Subcutaneous abdominal adipose tissue (tissue), 5 donors: ENCODE data around the gene SIK3.
A peak's percentile ranks its signal among the peaks of the same experiment; 100 is the strongest.

Experiments used
- H3K27ac ChIP-seq: one replicate; pipeline ENCODE4 v1.7.0; 2013; ENCODE audit warnings: low read depth, mild to moderate bottlenecking, inconsistent platforms, low read length, moderate library complexity
- H3K27me3 ChIP-seq, 5 donors: one replicate each; pipeline ENCODE4 v1.7.0; 2013; ENCODE audit warnings: low read length in 5 of 5, inconsistent platforms in 1 of 5; ENCODE audit not compliant: control insufficient read depth in 5 of 5, insufficient read depth in 4 of 5
- H3K36me3 ChIP-seq, 5 donors: one replicate each; pipeline ENCODE4 v1.7.0; 2013; ENCODE audit warnings: low read length in 5 of 5; ENCODE audit not compliant: control insufficient read depth in 5 of 5, insufficient read depth in 5 of 5
- H3K4me1 ChIP-seq, 5 donors: one replicate each; pipeline ENCODE4 v1.7.0; 2013; ENCODE audit warnings: low read length in 5 of 5, mild to moderate bottlenecking in 3 of 5, moderate library complexity in 1 of 5; ENCODE audit not compliant: control insufficient read depth in 5 of 5, insufficient read depth in 5 of 5
- H3K4me3 ChIP-seq, 5 donors: one replicate each; pipeline ENCODE4 v1.7.0; 2013; ENCODE audit warnings: low read length in 5 of 5, low read depth in 1 of 5
- H3K9ac ChIP-seq, 5 donors: one replicate each; pipeline ENCODE4 v1.7.0; 2013; ENCODE audit warnings: low read length in 5 of 5, mild to moderate bottlenecking in 4 of 5, moderate library complexity in 3 of 5
- H3K9me3 ChIP-seq, 5 donors: one replicate each; pipeline ENCODE4 v1.7.0; 2013; ENCODE audit warnings: low read length in 5 of 5; ENCODE audit not compliant: control insufficient read depth in 5 of 5
- donor health status: healthy.
- donor health status: healthy.
- donor health status: healthy.
- donor health status: healthy.
- donor health status: healthy.

SIK3 gene

DNA sequence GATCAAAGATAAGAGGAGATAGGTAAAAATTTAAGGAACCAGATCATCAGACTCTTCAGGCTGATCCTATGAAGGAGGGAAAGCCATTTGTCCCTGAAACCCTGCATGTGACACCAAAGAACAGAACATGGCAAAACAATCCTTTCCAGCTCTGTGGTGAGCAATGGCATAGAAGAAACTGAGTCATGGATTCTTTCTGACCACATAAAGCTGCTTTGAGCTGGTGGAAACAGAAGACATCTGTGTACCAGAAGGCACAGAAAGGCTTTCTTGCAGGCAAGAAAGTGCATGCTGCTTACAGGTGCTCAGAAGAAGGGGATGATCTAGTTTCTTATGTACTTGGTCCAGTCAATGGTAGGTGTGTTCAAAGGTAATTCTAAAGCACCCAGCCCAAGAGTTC, 215.8 kb downstream of the SIK3 start:
- Histone ChIP-seq H3K27ac (no peak overlapping the region), H3K9me3 (no peaks in the 10 kb centered on the region), H3K36me3 (peaks cover 0 to 8% (median 2%) of the 10 kb centered on the region in 5 donors), H3K27me3 (no peaks in the 10 kb centered on the region), H3K4me1 (no peaks in the 10 kb centered on the region), H3K9ac (no peak overlapping the region), H3K4me3 (no peak overlapping the region)

DNA sequence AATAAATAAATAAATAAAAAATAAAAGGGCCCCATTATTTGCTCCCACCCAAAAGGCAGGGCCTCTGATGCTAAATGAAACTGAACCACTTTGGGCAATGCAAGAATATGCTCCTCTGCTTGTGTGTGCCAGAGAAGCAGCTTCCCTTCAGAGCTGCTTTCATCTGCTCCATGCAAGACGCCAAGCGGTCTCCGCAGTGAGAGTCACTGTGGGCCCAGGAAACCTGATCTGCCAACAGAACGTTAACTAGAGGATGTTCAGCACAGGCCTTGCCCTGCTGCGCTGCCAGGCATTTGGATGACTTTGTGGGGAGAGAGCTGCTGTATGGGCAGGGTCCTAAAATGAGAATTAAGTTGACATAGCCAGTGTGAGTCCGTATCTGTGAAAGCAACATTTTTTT, 217.1 kb downstream of the SIK3 start:
- Histone ChIP-seq H3K9ac (no peak overlapping the region), H3K27me3 (no peaks in the 10 kb centered on the region), H3K4me1 (peaks cover 0 to 5% (median 0%) of the 10 kb centered on the region in 5 donors), H3K4me3 (no peak overlapping the region), H3K9me3 (no peaks in the 10 kb centered on the region), H3K27ac (no peak overlapping the region), H3K36me3 (peaks cover 2 to 12% (median 5%) of the 10 kb centered on the region in 5 donors)

DNA sequence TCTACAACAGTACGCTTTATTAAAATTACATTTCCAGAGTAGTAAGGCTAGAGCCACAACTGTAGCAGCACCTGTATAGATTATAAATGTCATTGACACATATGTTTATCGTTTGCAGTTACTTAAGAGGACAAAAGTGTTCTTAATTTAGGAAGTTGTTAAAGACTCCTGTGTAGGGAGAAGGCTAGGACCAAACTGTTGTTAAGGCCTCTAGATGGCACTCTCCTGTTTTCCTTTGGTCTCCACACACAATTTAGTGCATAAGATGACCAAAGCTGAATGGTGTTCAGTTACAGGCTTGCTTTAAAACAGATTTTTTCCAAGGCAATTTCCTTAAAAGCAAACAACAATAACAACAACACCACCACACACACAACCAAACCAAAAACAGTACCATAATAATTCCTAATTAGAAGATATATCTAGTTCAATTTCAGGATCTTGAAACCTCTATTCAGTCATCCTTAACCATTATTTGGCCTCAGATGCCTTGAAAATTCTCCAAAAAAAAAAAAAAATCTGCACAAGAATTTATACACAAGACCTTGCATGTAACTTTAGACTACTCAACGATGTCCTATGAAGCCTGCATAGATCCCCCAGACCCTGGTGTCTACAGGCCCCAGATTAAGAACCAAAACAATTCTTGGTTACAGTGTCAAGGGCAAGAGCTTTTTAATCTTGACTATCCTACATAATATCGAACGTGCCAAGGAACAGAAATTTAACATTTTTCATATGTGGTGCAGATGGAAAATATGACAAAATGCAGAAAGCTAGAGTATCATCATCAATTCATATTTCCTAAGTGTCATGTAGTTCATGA, 218.2 kb downstream of the SIK3 start:
- Histone ChIP-seq H3K4me3 (no peak overlapping the region), H3K4me1 (peaks cover 0 to 7% (median 0%) of the 10 kb centered on the region in 5 donors), H3K9ac (no peak overlapping the region), H3K27ac (no peak overlapping the region), H3K36me3 (peaks cover 2 to 22% (median 17%) of the 10 kb centered on the region in 5 donors), H3K27me3 (no peaks in the 10 kb centered on the region), H3K9me3 (no peaks in the 10 kb centered on the region)

DNA sequence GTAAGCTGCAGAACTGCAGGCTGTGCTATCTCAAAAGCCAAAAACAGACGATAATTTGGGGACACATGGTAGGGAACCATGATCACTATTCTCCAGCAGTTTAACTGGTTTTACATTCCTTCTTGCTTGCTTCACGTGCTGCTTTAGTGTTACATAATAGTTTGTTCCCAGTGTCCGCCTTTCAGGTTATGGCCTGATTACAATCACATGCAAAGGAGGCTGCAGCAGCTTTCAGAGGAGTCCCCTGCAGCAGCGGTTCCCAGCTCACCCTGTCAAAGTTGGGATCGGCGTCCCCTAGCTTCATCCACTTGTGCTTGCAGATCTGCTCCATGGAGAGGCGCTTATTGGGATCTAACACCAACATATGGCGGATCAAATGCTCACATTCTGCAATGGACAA, 221.6 kb downstream of the SIK3 start:
- Histone ChIP-seq H3K9me3 (no peaks in the 10 kb centered on the region), H3K36me3 (peaks cover 8 to 50% (median 35%) of the 10 kb centered on the region in 5 donors), H3K27ac (no peak overlapping the region)

DNA sequence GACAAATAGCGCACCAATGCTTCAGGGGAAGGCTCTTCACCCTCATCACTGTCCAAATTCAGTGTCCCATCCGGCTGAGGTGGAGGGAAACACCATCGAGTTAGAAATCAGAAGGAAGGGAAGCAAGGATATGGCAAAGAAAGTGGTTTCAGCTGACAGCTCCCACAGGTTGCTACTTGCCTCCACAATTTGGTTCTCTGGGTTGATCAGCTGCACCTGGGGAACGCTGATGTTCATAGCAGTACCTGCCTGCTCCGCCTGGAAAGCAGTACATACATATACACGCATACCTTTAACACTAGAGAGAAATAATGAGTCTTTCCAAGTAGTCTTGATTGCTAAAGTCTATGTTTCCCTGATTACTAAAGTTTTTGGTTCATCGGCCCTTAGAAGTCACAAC, 223.0 kb downstream of the SIK3 start:
- Histone ChIP-seq H3K9ac (no peak overlapping the region), H3K4me3 (no peak overlapping the region), H3K4me1 (peaks cover 1 to 24% (median 10%) of the 10 kb centered on the region in 5 donors), H3K27me3 (no peaks in the 10 kb centered on the region), H3K36me3 (peaks cover 8 to 61% (median 42%) of the 10 kb centered on the region in 5 donors), H3K27ac (no peak overlapping the region), H3K9me3 (no peaks in the 10 kb centered on the region)

More for the DNA sequence above, 221.6 kb downstream of the SIK3 start:
- Histone ChIP-seq H3K4me3 (no peak overlapping the region), H3K27me3 (no peaks in the 10 kb centered on the region), H3K9ac (no peak overlapping the region), H3K4me1 (peaks cover 0 to 20% (median 7%) of the 10 kb centered on the region in 5 donors)

DNA sequence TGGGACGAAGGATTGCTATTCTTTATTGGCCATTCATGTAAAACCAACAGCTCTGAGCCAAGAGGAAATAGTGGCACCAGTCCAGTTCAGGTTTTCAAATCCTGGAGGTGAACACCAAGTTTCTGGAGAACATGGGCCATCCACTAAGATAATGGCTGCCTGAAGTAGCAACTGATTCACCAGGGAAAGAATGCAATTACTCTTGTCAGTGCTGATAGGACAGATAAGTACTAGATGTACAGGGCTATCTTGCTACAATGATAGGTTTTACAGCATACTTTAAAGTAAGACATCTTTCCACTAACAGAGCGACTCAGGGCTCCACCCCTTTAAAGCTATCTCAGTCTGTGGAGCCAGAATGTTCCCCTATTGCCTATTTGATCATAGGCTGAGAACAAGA, 224.0 kb downstream of the SIK3 start:
- H3K27ac ChIP-seq, result no peak overlapping the region
- peaks cover 1 to 24% (median 10%) of the 10 kb centered on the region in 5 donors for H3K4me1 ChIP-seq
- H3K27me3 ChIP-seq, result no peaks in the 10 kb centered on the region
- no peaks in the 10 kb centered on the region for H3K9me3 ChIP-seq
- H3K36me3 ChIP-seq, result peaks cover 12 to 69% (median 51%) of the 10 kb centered on the region in 5 donors
- H3K9ac ChIP-seq, result no peak overlapping the region
- no peak overlapping the region for H3K4me3 ChIP-seq

DNA sequence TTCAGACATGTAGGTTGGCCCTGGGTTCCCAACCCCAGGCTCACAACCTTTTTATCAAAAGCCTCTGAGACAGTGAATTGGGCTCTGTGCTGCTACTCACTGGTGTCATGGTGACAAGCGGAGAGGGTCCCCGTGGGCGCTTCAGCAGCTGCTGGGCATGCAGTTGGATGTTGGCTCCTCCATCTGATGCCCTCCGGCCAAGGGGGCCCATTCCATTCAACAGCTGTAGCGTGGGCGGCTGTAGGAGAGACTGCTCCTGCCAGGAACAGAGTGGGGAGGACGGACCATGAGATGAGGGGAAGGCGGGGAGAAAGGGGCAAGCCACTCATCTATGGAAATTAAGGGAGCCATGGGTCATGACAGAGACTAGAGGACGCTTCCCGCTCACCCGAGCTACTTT, 224.8 kb downstream of the SIK3 start:
- H3K36me3 ChIP-seq, result peaks cover 16 to 77% (median 59%) of the 10 kb centered on the region in 5 donors
- no peak overlapping the region for H3K9ac ChIP-seq
- H3K27me3 ChIP-seq, result no peaks in the 10 kb centered on the region
- H3K9me3 ChIP-seq, result no peaks in the 10 kb centered on the region
- H3K4me3 ChIP-seq, result no peak overlapping the region
- H3K4me1 ChIP-seq, result peaks cover 1 to 29% (median 12%) of the 10 kb centered on the region in 5 donors
- H3K27ac ChIP-seq, result no peak overlapping the region

DNA sequence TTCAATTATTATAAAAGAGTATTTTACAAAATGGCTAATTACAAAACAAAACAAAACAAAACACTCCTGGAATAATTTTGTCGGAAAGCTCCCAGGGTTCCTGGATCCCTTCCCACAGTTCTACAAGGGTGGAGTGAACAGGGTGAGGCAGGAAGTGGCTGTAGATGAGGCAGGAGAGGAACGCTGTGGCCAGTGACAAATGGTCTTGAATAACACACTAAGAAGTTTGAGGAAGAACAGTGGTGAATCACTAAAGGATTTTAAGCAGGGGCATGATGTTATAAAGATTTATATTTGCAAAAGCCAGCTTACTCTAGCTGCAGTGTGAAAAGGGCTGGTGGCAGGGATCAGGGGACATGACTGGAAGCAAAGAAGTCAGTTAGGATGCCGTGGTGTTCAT, 227.0 kb downstream of the SIK3 start:
- Histone ChIP-seq H3K4me1 (peaks cover 4 to 39% (median 31%) of the 10 kb centered on the region in 5 donors), H3K4me3 (no peak overlapping the region), H3K9ac (peak overlapping the region in 1 of 5 donors; percentile 27), H3K36me3 (peaks cover 20 to 93% (median 66%) of the 10 kb centered on the region in 5 donors), H3K27me3 (no peaks in the 10 kb centered on the region), H3K9me3 (no peaks in the 10 kb centered on the region), H3K27ac (no peak overlapping the region)

DNA sequence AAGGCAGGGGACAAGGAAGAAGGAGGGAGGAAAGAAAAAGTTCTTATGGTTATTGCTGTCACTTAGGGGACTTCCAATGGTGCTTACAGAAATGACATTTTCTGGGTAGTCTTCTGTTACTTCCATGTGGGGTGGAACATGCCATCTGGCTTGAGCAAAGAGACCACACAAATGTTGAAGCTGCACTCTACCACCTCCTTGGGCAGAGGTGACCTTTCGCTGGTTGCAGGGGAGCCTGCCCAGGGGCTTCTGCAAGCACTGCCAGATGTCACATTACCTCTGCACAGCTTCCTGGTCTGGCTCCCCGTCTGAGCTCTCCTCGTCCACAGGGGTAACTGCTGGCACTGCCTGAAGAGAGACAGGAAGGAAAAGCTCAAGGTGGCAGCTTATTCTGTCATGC, 228.2 kb downstream of the SIK3 start:
- no peak overlapping the region for H3K27ac ChIP-seq
- peaks cover 4 to 48% (median 39%) of the 10 kb centered on the region in 5 donors for H3K4me1 ChIP-seq
- H3K27me3 ChIP-seq, result no peaks in the 10 kb centered on the region
- H3K9me3 ChIP-seq, result no peaks in the 10 kb centered on the region
- H3K36me3 ChIP-seq, result peaks cover 20 to 90% (median 56%) of the 10 kb centered on the region in 5 donors
- H3K4me3 ChIP-seq, result no peak overlapping the region
- H3K9ac ChIP-seq, result no peak overlapping the region

DNA sequence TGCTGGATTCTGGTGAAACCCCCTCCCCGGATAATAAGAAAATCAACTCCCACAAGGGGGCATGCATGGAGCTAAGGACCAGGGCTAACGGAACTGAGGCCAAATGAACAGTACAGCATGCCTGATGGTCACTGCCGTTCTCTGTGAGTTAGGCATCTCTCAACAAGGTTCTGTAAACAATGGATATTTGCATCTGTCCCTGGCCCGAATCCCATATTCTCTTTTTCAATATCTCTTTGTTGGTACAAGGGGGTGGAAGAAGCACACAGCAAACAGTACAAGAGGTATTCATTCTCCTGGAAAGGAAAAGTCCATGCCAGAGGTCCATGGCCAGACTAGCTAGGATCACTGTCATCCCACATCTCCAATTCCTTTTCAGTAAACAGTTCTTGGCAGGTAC, 228.6 kb downstream of the SIK3 start:
- H3K9ac ChIP-seq, result no peak overlapping the region
- H3K36me3 ChIP-seq, result peaks cover 20 to 92% (median 55%) of the 10 kb centered on the region in 5 donors
- peaks cover 4 to 47% (median 37%) of the 10 kb centered on the region in 5 donors for H3K4me1 ChIP-seq

More for the DNA sequence above, 228.6 kb downstream of the SIK3 start:
- H3K9me3 ChIP-seq, result no peaks in the 10 kb centered on the region
- no peak overlapping the region for H3K27ac ChIP-seq
- no peak overlapping the region for H3K4me3 ChIP-seq
- H3K27me3 ChIP-seq, result no peaks in the 10 kb centered on the region
